Memory B cell (primary cell): Measurements from ENCODE around the gene GPR149.

Experiments
- ATAC-seq: fragments of 150-1000 bp; cut with Tn5 transposase; 2 replicates; pipeline ENCODE4 v1.10.0; 2021; ENCODE audit warnings: low read depth, mild to moderate bottlenecking, moderate library complexity
- DNase-seq, 2 donors: peaks; one replicate each; pipeline ENCODE4 v3.0.0; 2022; ENCODE audit warnings: low spot score in 2 of 2
- H3K27ac Mint-ChIP-seq: one replicate; pipeline ENCODE4 v1.8.0; 2022; ENCODE audit warnings: mild to moderate bottlenecking, moderate library complexity, mixed read lengths
- H3K27me3 Mint-ChIP-seq: one replicate; pipeline ENCODE4 v1.8.0; 2022; ENCODE audit warnings: mixed read lengths
- H3K36me3 Mint-ChIP-seq: one replicate; pipeline ENCODE4 v1.8.0; 2022; ENCODE audit warnings: mild to moderate bottlenecking, mixed read lengths
- H3K4me1 Mint-ChIP-seq: one replicate; pipeline ENCODE4 v1.8.0; 2022; ENCODE audit warnings: mixed read lengths
- H3K4me3 Mint-ChIP-seq: one replicate; pipeline ENCODE4 v1.8.0; 2022; ENCODE audit warnings: mild to moderate bottlenecking, moderate library complexity, mixed read lengths
- H3K9me3 Mint-ChIP-seq: one replicate; pipeline ENCODE4 v1.8.0; 2022; ENCODE audit warnings: mixed read lengths

GPR149 gene

GRCh38 chr3:154389861-154390260, 40.1 kb downstream of the GPR149 start:
- Mint-ChIP-seq H3K4me1 (no peaks in the 10 kb centered on the region), H3K4me3 (no peak overlapping the region), H3K27ac (no peak overlapping the region), H3K27me3 (peaks cover 2% of the 10 kb centered on the region), H3K9me3 (no peaks in the 10 kb centered on the region), H3K36me3 (no peaks in the 10 kb centered on the region)
- DNase-seq (no peak), ATAC-seq (no peak)

GRCh38 chr3:154384479-154384878, 45.5 kb downstream of the GPR149 start:
- H3K36me3 Mint-ChIP-seq, result no peaks in the 10 kb centered on the region
- no peaks in the 10 kb centered on the region for H3K9me3 Mint-ChIP-seq
- no peak for ATAC-seq

GRCh38 chr3:154378311-154378710, 51.7 kb downstream of the GPR149 start:
- no peaks in the 10 kb centered on the region for H3K36me3 Mint-ChIP-seq
- H3K4me3 Mint-ChIP-seq, result no peak overlapping the region
- ATAC-seq (no peak), DNase-seq (no peak)
- no peaks in the 10 kb centered on the region for H3K9me3 Mint-ChIP-seq
- no peak overlapping the region for H3K27ac Mint-ChIP-seq
- no peaks in the 10 kb centered on the region for H3K27me3 Mint-ChIP-seq
- no peaks in the 10 kb centered on the region for H3K4me1 Mint-ChIP-seq

More at GRCh38 chr3:154384479-154384878, 45.5 kb downstream of the GPR149 start:
- Mint-ChIP-seq H3K4me3 (no peak overlapping the region), H3K27me3 (peaks cover 2% of the 10 kb centered on the region), H3K4me1 (no peaks in the 10 kb centered on the region), H3K27ac (no peak overlapping the region)
- no peak for DNase-seq

- ATAC-seq, result no peak
- Mint-ChIP-seq H3K36me3 (no peaks in the 10 kb centered on the region), H3K4me1 (no peaks in the 10 kb centered on the region), H3K4me3 (no peak overlapping the region), H3K9me3 (peaks cover 7% of the 10 kb centered on the region), H3K27me3 (no peaks in the 10 kb centered on the region), H3K27ac (no peak overlapping the region)
- no peak for DNase-seq
Observed at GRCh38 chr3:154367221-154367620, 62.8 kb downstream of the GPR149 start.

GRCh38 chr3:154364849-154365248, 65.1 kb downstream of the GPR149 start:
- no peak overlapping the region for H3K27ac Mint-ChIP-seq
- H3K4me3 Mint-ChIP-seq, result no peak overlapping the region
- no peaks in the 10 kb centered on the region for H3K36me3 Mint-ChIP-seq
- H3K4me1 Mint-ChIP-seq, result no peaks in the 10 kb centered on the region
- peaks cover 7% of the 10 kb centered on the region for H3K9me3 Mint-ChIP-seq
- no peak for DNase-seq
- H3K27me3 Mint-ChIP-seq, result no peaks in the 10 kb centered on the region
- no peak for ATAC-seq

- H3K27ac Mint-ChIP-seq, result no peak overlapping the region
- DNase-seq (no peak), ATAC-seq (no peak)
- no peak overlapping the region for H3K4me3 Mint-ChIP-seq
- peaks cover 7% of the 10 kb centered on the region for H3K9me3 Mint-ChIP-seq
- peaks cover 1% of the 10 kb centered on the region for H3K27me3 Mint-ChIP-seq
- no peaks in the 10 kb centered on the region for H3K4me1 Mint-ChIP-seq
- H3K36me3 Mint-ChIP-seq, result no peaks in the 10 kb centered on the region
Observed at GRCh38 chr3:154361099-154361498, 68.9 kb downstream of the GPR149 start.

- H3K4me3 Mint-ChIP-seq, result no peak overlapping the region
- ATAC-seq (no peak), DNase-seq (no peak)
- H3K27ac Mint-ChIP-seq, result no peak overlapping the region
- H3K27me3 Mint-ChIP-seq, result peaks cover 8% of the 10 kb centered on the region
- H3K4me1 Mint-ChIP-seq, result no peaks in the 10 kb centered on the region
- H3K9me3 Mint-ChIP-seq, result peaks cover 1% of the 10 kb centered on the region
- no peaks in the 10 kb centered on the region for H3K36me3 Mint-ChIP-seq
Observed at GRCh38 chr3:154356009-154356408, 74.0 kb downstream of the GPR149 start.

- no peak overlapping the region for H3K27ac Mint-ChIP-seq
- H3K36me3 Mint-ChIP-seq, result no peaks in the 10 kb centered on the region
- peaks cover 11% of the 10 kb centered on the region for H3K27me3 Mint-ChIP-seq
- no peak for ATAC-seq
- no peak overlapping the region for H3K4me3 Mint-ChIP-seq
- no peaks in the 10 kb centered on the region for H3K9me3 Mint-ChIP-seq
- no peak for DNase-seq
- no peaks in the 10 kb centered on the region for H3K4me1 Mint-ChIP-seq
Observed at GRCh38 chr3:154349223-154349622, 80.8 kb downstream of the GPR149 start.

GRCh38 chr3:154345422-154346122, 84.4 kb downstream of the GPR149 start:
- Mint-ChIP-seq H3K36me3 (no peaks in the 10 kb centered on the region), H3K27ac (no peak overlapping the region)
- no peak for ATAC-seq

GRCh38 chr3:154338570-154338969, 91.4 kb downstream of the GPR149 start:
- Mint-ChIP-seq H3K27ac (no peak overlapping the region), H3K4me3 (no peak overlapping the region), H3K36me3 (no peaks in the 10 kb centered on the region), H3K27me3 (peaks cover 3% of the 10 kb centered on the region), H3K4me1 (no peaks in the 10 kb centered on the region), H3K9me3 (no peaks in the 10 kb centered on the region)
- ATAC-seq (no peak), DNase-seq (no peak)

More at GRCh38 chr3:154345422-154346122, 84.4 kb downstream of the GPR149 start:
- Mint-ChIP-seq H3K4me3 (no peak overlapping the region), H3K9me3 (no peaks in the 10 kb centered on the region), H3K4me1 (no peaks in the 10 kb centered on the region), H3K27me3 (peaks cover 5% of the 10 kb centered on the region)
- no peak for DNase-seq

GRCh38 chr3:154338008-154338407, 92.0 kb downstream of the GPR149 start:
- no peaks in the 10 kb centered on the region for H3K4me1 Mint-ChIP-seq
- peaks cover 3% of the 10 kb centered on the region for H3K27me3 Mint-ChIP-seq

GRCh38 chr3:154334973-154335420, 95.0 kb downstream of the GPR149 start:
- no peak for ATAC-seq
- peaks cover 2% of the 10 kb centered on the region for H3K36me3 Mint-ChIP-seq

More at GRCh38 chr3:154338008-154338407, 92.0 kb downstream of the GPR149 start:
- Mint-ChIP-seq H3K9me3 (no peaks in the 10 kb centered on the region), H3K4me3 (no peak overlapping the region), H3K36me3 (no peaks in the 10 kb centered on the region), H3K27ac (no peak overlapping the region)
- DNase-seq (no peak), ATAC-seq (no peak)

GRCh38 chr3:154327871-154328270, 102.1 kb downstream of the GPR149 start:
- Mint-ChIP-seq H3K27me3 (peaks cover 5% of the 10 kb centered on the region), H3K4me3 (no peak overlapping the region), H3K4me1 (peaks cover 4% of the 10 kb centered on the region)

More at GRCh38 chr3:154334973-154335420, 95.0 kb downstream of the GPR149 start:
- Mint-ChIP-seq H3K4me3 (no peak overlapping the region), H3K27ac (no peak overlapping the region), H3K9me3 (no peaks in the 10 kb centered on the region), H3K4me1 (no peaks in the 10 kb centered on the region), H3K27me3 (peaks cover 9% of the 10 kb centered on the region)
- DNase-seq, result peak in 1 of 2 donors; percentile 23

GRCh38 chr3:154324919-154325318, 105.1 kb downstream of the GPR149 start:
- Mint-ChIP-seq H3K4me3 (peak overlapping the region; percentile 94), H3K27me3 (no peaks in the 10 kb centered on the region), H3K36me3 (peaks cover 4% of the 10 kb centered on the region), H3K9me3 (no peaks in the 10 kb centered on the region), H3K27ac (peak overlapping the region; percentile 100), H3K4me1 (peaks cover 12% of the 10 kb centered on the region)
- DNase-seq (no peak), ATAC-seq (no peak)

More at GRCh38 chr3:154327871-154328270, 102.1 kb downstream of the GPR149 start:
- Mint-ChIP-seq H3K27ac (no peak overlapping the region), H3K9me3 (no peaks in the 10 kb centered on the region), H3K36me3 (peaks cover 2% of the 10 kb centered on the region)
- DNase-seq (no peak), ATAC-seq (no peak)
